GM12878 (cell line): Measurements from ENCODE around the gene PEMT. TPM values are rescaled to one million over a fixed set of nuclear protein-coding genes. Genes with fewer than 3 reads are reported as not detected.

Source experiments
- ATAC-seq: fragments of 200-7000 bp; cut with Tn5 transposase; 3 replicates; pipeline ENCODE4 v1.9.1; 2020; ENCODE audit warnings: mild to moderate bottlenecking, moderate library complexity
- BruUV-seq: library from RNA; stranded (reverse); fragments of 400-500 nt; replicated peaks from 2 replicates; lab custom pipeline; 2021; lab: Mats Ljungman, UMichigan
- CTCF ChIA-PET: fragments of 300-600 bp; sonication (Branson Sonifier 250); formaldehyde crosslinking; extraction: SDS; loops from one replicate; lab custom pipeline; 2021; ENCODE audit warnings: inconsistent platforms; lab: Yijun Ruan, JAX
- POLR2A ChIA-PET: fragments of 350-600 bp; formaldehyde crosslinking; extraction: SDS; loops from one replicate; lab custom pipeline; 2021; ENCODE audit warnings: inconsistent platforms; lab: Charles Lee
- RAD21 ChIA-PET: fragments of 300-600 bp; sonication (Branson Sonifier 250); formaldehyde crosslinking; loops from one replicate; lab custom pipeline; 2023; ENCODE audit warnings: antibody characterized with exemption; ENCODE audit not compliant: unreplicated experiment; lab: Charles Lee
- SMC1A ChIA-PET: fragments of 300-600 bp; sonication (Branson Sonifier 250); formaldehyde crosslinking; loops from one replicate; lab custom pipeline; 2023; ENCODE audit not compliant: unreplicated experiment, uncharacterized antibody; lab: Charles Lee
- DNase-seq: peaks from one replicate; pipeline ENCODE4 v3.0.0-alpha.2; 2011; ENCODE audit warnings: low read depth, low spot score
- FAIRE-seq: peaks from 3 replicates; lab custom pipeline; 2011; peaks lifted over from hg19 to GRCh38; lab: Jason Lieb, UNC
- H2AFZ ChIP-seq: 2 replicates; pipeline ENCODE4 v1.6.0; 2011; ENCODE audit warnings: low read depth, low read length, control low read depth; ENCODE audit not compliant: control insufficient read depth
- H3K27ac ChIP-seq: 2 replicates; pipeline ENCODE4 v1.5.1; 2011; ENCODE audit warnings: control low read depth; ENCODE audit not compliant: control insufficient read depth, insufficient read depth
- H3K27me3 ChIP-seq, 2 experiments: replicated peaks in 1 of 2; 2 replicates each; pipeline versions ENCODE4 v1.6.0 to v1.6.1; 2011; ENCODE audit warnings: low read length in 1 of 2; ENCODE audit not compliant: control insufficient read depth in 2 of 2, insufficient read depth in 2 of 2
- H3K36me3 ChIP-seq, 2 experiments: 2 replicates each; pipeline ENCODE4 v1.5.1; 2011; ENCODE audit warnings: low read length in 1 of 2; ENCODE audit not compliant: control insufficient read depth in 2 of 2, insufficient read depth in 2 of 2
- H3K4me1 ChIP-seq: 2 replicates; pipeline ENCODE4 v1.6.1; 2011; ENCODE audit warnings: mild to moderate bottlenecking, low read length, moderate library complexity, mixed read lengths; ENCODE audit not compliant: control insufficient read depth, insufficient read depth
- H3K4me2 ChIP-seq: 2 replicates; pipeline ENCODE4 v1.6.0; 2011; ENCODE audit warnings: control low read depth; ENCODE audit not compliant: control insufficient read depth, insufficient read depth
- H3K4me3 ChIP-seq: fragments of 200-600 bp; sonication (generic); 2 replicates; pipeline ENCODE4 v1.5.1; 2016
- H3K79me2 ChIP-seq: 2 replicates; pipeline ENCODE4 v1.6.0; 2011; ENCODE audit warnings: low read length; ENCODE audit not compliant: control insufficient read depth, insufficient read depth
- H3K9ac ChIP-seq: 2 replicates; pipeline ENCODE4 v1.8.0; 2011; ENCODE audit warnings: low read length, control low read depth, mixed read lengths; ENCODE audit not compliant: control insufficient read depth, insufficient read depth
- H3K9me3 ChIP-seq: replicated peaks from 3 replicates; pipeline ENCODE4 v1.5.1; 2011; ENCODE audit warnings: mild to moderate bottlenecking, low read length; ENCODE audit not compliant: control insufficient read depth, insufficient read depth
- H4K20me1 ChIP-seq: 2 replicates; pipeline ENCODE4 v1.6.0; 2011; ENCODE audit not compliant: control insufficient read depth, insufficient read depth
- IRF4 ChIP-seq: IDR thresholded peaks from 2 replicates; pipeline ENCODE4 v1.6.1; 2011; ENCODE audit warnings: low read depth, low read length
- KAT2A ChIP-seq: conservative IDR thresholded peaks from 2 replicates; pipeline ENCODE4 v1.6.1; 2011; ENCODE audit warnings: low read depth, low read length; ENCODE audit not compliant: control insufficient read depth
- RAD21 ChIP-seq: IDR thresholded peaks from 2 replicates; pipeline ENCODE4 v1.6.1; 2011; ENCODE audit warnings: mild to moderate bottlenecking, low read depth, low read length, moderate library complexity; ENCODE audit not compliant: insufficient read depth
- RAD51 ChIP-seq: fragments of 450-650 bp; IDR thresholded peaks from 2 replicates; pipeline ENCODE4 v1.6.1; 2016; ENCODE audit warnings: moderate library complexity, mild to moderate bottlenecking, inconsistent platforms
- SPI1 ChIP-seq: IDR thresholded peaks from 2 replicates; pipeline ENCODE4 v1.6.1; 2011; ENCODE audit warnings: low read depth, mild to moderate bottlenecking, low read length, moderate library complexity, borderline replicate concordance; ENCODE audit not compliant: insufficient read depth
- SUPT20H ChIP-seq: IDR thresholded peaks from 2 replicates; pipeline ENCODE4 v1.6.1; 2011; ENCODE audit warnings: low read depth, mild to moderate bottlenecking, low read length, moderate library complexity, borderline replicate concordance; ENCODE audit not compliant: control insufficient read depth
- SUZ12 ChIP-seq: fragments of 200-600 bp; sonication (generic); IDR thresholded peaks from one replicate; pipeline ENCODE4 v1.6.1; 2018; ENCODE audit warnings: antibody characterized with exemption, mild to moderate bottlenecking; ENCODE audit not compliant: unreplicated experiment
- ZBTB4 ChIP-seq: fragments of 450-650 bp; formaldehyde crosslinking; IDR thresholded peaks from 2 replicates; pipeline ENCODE4 v1.4.0; 2022; ENCODE audit warnings: mild to moderate bottlenecking, moderate library complexity
- ZSCAN29 ChIP-seq: fragments of 450-650 bp; IDR thresholded peaks from 2 replicates; pipeline ENCODE4 v1.6.1; 2017; ENCODE audit warnings: mild to moderate bottlenecking, moderate library complexity
- WGBS: methylation state at CpG from one replicate; pipeline ENCODE4 v1.1.6; 2016; ENCODE audit warnings: low lambda C conversion rate; ENCODE audit not compliant: insufficient replicate concordance, insufficient coverage; ENCODE audit errors: missing lambda C conversion rate; 5-methylcytosine and 5-hydroxymethylcytosine counted together
- in situ Hi-C: fragments of 300-500 bp; cut with MboI; formaldehyde crosslinking; loops from 9 replicates; pipeline ENCODE4 v1.14.3; 2018; ENCODE audit warnings: mixed read lengths
- intact Hi-C: fragments of 100-400 bp; cut with micrococcal nuclease; formaldehyde crosslinking; loops from one replicate; pipeline ENCODE4 v1.14.2; 2022; ENCODE audit not compliant: unreplicated experiment
- polyA plus RNA-seq, 11 experiments: library from polyadenylated mRNA; depleted of rRNA in 4 of 11; unstranded in 6 of 11; stranded (reverse) in 5 of 11; fragments of >200 nt; fragmentation: Nextera tagmentation in 4 of 11; fragmentation: Illumina TruSeq in 1 of 11; extraction: Ambion mirVana in 4 of 11; extraction: Trizol in 1 of 11; gene quantifications; 1 replicate in 1 of 11; 2 replicates in 10 of 11; pipeline versions ENCODE4 v1.2.1 to v1.2.3, GENCODE V29; 2011 to 2016; ENCODE audit warnings: inconsistent platforms in 2 of 11, missing spikeins in 2 of 11, low read depth in 1 of 11
- total RNA-seq, 4 experiments: library from RNA; depleted of rRNA in 3 of 4; stranded (reverse); fragments of >200 nt in 3 of 4; fragmentation: Illumina TruSeq in 1 of 4; extraction: Trizol in 1 of 4; gene quantifications; 2 replicates each; pipeline versions ENCODE4 v1.2.1 to v1.2.3, GENCODE V29; 2013 to 2021
- TF ChIP-seq, protein P1 (sequence below): fragments of 450-650 bp; IDR thresholded peaks from 2 replicates; pipeline ENCODE4 v1.6.1; 2017; ENCODE audit warnings: antibody characterized with exemption, mild to moderate bottlenecking, moderate library complexity

PEMT gene
- total and polyA plus RNA-seq, 10 of the 15 experiments (the other 5 are each of a cell fraction or from before 2014, with no cell fraction given) = 2.8 to 44.7 (median 25.4) TPM

DNA sequence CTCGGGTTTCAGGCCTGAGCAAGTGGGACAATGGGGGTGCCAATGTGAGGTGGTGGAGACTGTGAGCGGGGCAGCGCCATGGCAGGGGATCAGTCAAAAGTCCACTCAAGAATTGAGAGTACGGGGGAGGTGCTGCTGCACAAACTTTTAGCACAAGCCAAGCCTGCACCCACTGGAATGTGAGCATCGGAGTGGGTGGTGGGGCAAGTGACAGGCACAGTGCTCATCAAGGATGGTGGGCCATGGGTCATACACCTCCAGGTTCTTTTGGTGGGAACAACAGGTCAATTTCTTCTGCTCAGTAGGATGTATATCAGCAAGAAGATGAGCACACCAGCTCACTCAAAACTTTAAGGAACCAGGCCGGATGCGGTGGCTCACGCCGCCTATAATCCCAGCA is 32.4 kb upstream of the PEMT start:
- H3K27ac ChIP-seq = no peak overlapping the region
- in situ Hi-C loops = no loop called here
- BruUV-seq = no TSS peak
- H3K36me3 ChIP-seq = no peaks in the 10 kb centered on the region
- no peak for TF ChIP-seq SUPT20H
- no peak for TF ChIP-seq RAD21
- no peak overlapping the region for H3K4me2 ChIP-seq
- H4K20me1 ChIP-seq = no peaks in the 10 kb centered on the region
- no peak overlapping the region for H3K4me3 ChIP-seq
- intact Hi-C loops = no loop called here
- ChIA-PET SMC1A (no interaction called here), RAD21 (no interaction called here), POLR2A (no interaction called here), CTCF (interaction anchor here (1.7 kb wide), 1 partner anchor 10 kb away, joined by 4 read pairs; no protein-coding TSS in a partner anchor)
- no peak for FAIRE-seq
- no peaks in the 10 kb centered on the region; the same call in 1 of the 2 replicates for H3K4me1 ChIP-seq
- no peak overlapping the region for H3K9ac ChIP-seq
- no peak for ATAC-seq
- no peaks in the 10 kb centered on the region for H3K79me2 ChIP-seq
- 77% methylated on average over 9 of the region's 9 CpGs for WGBS
- H2AFZ ChIP-seq = no peak overlapping the region
- no peak for DNase-seq
- no peaks in the 10 kb centered on the region for H3K27me3 ChIP-seq
- no peaks in the 10 kb centered on the region for H3K9me3 ChIP-seq

DNA sequence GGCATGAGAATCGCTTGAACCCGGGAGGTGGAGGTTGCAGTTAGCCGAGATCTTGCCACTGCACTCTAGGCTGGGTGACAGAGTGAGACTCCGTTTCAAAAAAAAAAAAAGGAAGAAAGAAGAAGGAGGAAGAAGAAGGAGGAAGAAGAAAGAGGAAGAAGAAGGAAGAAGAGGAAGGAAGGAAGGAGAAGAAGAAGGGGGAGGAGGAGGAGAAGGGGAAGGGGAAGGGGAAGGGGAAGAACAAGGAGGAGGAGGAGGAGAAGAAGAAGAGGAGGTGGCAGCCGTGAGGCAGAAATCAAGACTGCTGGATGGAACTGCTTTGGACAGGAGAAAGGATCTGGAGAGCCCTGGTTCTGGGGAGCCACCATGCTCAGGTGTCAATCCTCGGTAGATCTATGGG is 29.7 kb upstream of the PEMT start:
- no peak overlapping the region for H2AFZ ChIP-seq
- TF ChIP-seq ZBTB4 (CRISPR knock-in tag) (no peak), ZSCAN29 (no peak), IRF4 (no peak), KAT2A (no peak), RAD51 (no peak), SPI1 (no peak), SUZ12 (no peak)
- TF ChIP-seq, protein P1, sequence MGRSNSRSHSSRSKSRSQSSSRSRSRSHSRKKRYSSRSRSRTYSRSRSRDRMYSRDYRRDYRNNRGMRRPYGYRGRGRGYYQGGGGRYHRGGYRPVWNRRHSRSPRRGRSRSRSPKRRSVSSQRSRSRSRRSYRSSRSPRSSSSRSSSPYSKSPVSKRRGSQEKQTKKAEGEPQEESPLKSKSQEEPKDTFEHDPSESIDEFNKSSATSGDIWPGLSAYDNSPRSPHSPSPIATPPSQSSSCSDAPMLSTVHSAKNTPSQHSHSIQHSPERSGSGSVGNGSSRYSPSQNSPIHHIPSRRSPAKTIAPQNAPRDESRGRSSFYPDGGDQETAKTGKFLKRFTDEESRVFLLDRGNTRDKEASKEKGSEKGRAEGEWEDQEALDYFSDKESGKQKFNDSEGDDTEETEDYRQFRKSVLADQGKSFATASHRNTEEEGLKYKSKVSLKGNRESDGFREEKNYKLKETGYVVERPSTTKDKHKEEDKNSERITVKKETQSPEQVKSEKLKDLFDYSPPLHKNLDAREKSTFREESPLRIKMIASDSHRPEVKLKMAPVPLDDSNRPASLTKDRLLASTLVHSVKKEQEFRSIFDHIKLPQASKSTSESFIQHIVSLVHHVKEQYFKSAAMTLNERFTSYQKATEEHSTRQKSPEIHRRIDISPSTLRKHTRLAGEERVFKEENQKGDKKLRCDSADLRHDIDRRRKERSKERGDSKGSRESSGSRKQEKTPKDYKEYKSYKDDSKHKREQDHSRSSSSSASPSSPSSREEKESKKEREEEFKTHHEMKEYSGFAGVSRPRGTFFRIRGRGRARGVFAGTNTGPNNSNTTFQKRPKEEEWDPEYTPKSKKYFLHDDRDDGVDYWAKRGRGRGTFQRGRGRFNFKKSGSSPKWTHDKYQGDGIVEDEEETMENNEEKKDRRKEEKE = no peak

More for the DNA sequence above, 29.7 kb upstream of the PEMT start:
- H3K27ac ChIP-seq = no peak overlapping the region
- ATAC-seq (no peak), FAIRE-seq (no peak), DNase-seq (no peak)
- RAD21 ChIA-PET = no interaction called here
- WGBS = 23% methylated on average over 5 of the region's 6 CpGs
- H3K4me3 ChIP-seq = no peak overlapping the region
- H3K79me2 ChIP-seq = no peaks in the 10 kb centered on the region
- SMC1A ChIA-PET = no interaction called here
- no peaks in the 10 kb centered on the region for H3K27me3 ChIP-seq
- no peaks in the 10 kb centered on the region for H3K36me3 ChIP-seq
- no peak overlapping the region for H3K9ac ChIP-seq
- in situ Hi-C loops = no loop called here
- H3K4me2 ChIP-seq = no peak overlapping the region
- H4K20me1 ChIP-seq = no peaks in the 10 kb centered on the region
- intact Hi-C loops = no loop called here
- POLR2A ChIA-PET = no interaction called here
- CTCF ChIA-PET = no interaction called here
- H3K4me1 ChIP-seq = no peaks in the 10 kb centered on the region
- BruUV-seq = no TSS peak
- H3K9me3 ChIP-seq = no peaks in the 10 kb centered on the region
